ENCODE data around the gene VPS35L.
"Not testable (repeated sequence)": the region's sequence is repeated elsewhere in the genome, so short reads cannot be mapped to it uniquely, and the experiment has no call there.

VPS35L gene

DNA sequence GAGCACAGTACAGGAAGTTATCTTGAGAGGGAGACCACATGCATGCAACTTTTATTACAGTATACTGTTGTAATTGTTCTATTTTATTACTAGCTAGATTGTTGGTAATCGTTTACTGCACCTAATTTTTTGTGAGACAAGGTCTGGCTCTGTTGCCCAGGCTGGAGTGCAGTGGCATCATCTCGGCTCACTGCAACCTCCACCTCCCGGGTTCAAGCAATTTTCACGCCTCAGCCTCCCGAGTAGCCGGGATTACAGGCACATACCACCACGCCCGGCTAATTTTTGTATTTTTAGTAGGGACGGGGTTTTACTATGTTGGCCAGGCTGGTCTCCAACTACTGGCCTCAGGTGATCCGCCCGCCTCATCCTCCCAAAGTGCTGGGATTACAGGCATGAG lies 161.2 kb downstream of the VPS35L start:
- not testable (repeated sequence) for DNase-seq

GRCh38 chr16:19717314-19717713 lies 161.8 kb downstream of the VPS35L start:
- DNase-seq = no peak

- DNase-seq = peak; percentile 62
Measured at GRCh38 chr16:19717741-19718623, 162.5 kb downstream of the VPS35L start, which contains the start of the genes IQCK and KNOP1. IQCK (plus strand) TSS chr16:19718271; CDS start chr16:19718307, 36 bp downstream. KNOP1 (minus strand) TSS chr16:19718227; CDS start chr16:19715035, 3,192 bp downstream.

DNA sequence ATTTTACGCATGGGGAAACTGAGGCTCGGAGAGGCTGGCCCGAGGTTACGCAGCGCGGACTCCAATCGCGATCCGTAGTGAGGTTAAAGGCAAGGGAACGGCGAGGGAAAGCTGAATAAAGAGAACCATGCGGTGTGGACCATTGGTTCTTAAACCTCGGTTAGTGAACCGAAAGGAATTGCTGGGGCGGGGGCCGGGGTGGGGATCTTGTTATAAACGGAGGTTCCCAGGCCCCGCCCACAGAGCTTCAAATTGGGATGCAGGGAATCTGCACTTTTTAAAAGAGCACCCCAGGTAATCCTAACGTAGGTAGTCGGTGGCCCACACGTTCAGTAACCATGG lies 163.1 kb downstream of the VPS35L start:
- DNase-seq = no peak

- no peak for DNase-seq
Measured at GRCh38 chr16:19722269-19722952, 166.9 kb downstream of the VPS35L start.

- DNase-seq = no peak
Measured at GRCh38 chr16:19722981-19723380, 167.5 kb downstream of the VPS35L start.

DNA sequence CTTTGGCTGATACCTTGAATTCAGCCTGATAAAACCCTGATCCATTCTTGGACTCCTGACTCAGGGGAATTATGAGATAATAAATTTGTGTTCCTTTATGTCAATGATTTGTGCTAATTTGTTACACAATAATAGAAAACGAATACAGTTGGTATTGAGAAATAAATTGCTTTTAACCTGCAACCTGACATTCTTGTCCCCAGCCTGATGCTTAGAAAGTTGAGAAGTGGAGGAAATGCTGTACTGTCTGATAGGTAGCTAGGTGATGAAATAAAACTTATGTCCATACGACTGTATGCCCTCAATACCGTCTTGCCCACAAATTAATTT lies 173.1 kb downstream of the VPS35L start:
- DNase-seq = no peak

- DNase-seq = no peak
Measured at GRCh38 chr16:19733551-19733950, 178.0 kb downstream of the VPS35L start.

DNA sequence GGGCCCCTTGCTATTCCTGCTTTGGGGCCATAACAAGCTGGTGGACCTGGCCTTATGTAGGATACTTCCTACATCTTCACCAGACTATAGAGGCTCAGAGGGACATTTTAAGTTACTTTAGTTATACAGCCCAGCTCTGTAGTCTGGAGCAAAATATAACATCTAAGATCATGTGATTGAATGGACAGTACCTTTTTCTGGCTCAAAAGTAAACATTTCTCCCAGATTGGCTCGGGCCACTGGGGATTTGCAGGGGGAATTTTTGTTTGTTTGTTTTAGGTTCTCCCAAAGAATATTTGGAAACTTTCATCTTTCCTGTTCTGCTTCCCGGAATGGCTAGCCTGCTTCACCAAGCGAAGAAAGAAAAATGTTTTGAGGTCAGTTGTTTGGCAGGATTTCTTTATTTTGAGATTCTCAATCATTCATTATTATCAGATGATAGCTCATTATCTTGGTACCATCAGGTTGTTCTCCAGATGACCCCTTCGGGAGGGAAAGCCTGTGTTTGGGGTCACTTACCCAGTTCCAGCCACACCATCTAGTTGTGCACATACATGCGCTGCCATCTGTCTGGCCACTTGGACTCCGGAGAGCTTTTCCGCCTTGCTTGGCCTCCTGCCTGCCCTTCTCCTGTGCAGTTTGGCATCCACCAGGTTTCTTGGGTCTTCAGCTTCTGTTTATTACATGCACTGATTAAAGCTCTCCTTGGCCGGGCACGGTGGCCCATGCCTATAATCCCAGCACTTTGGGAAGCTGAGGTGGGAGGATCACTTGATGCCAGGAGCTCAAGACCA lies 179.8 kb downstream of the VPS35L start:
- DNase-seq = no peak

- no peak for DNase-seq
Measured at GRCh38 chr16:19737306-19738038, 182.0 kb downstream of the VPS35L start.

- DNase-seq = no peak
Measured at GRCh38 chr16:19741354-19741753, 185.9 kb downstream of the VPS35L start.

GRCh38 chr16:19743816-19744159 lies 188.3 kb downstream of the VPS35L start:
- DNase-seq = no peak

- DNase-seq = no peak
Measured at GRCh38 chr16:19744670-19745069, 189.2 kb downstream of the VPS35L start.

GRCh38 chr16:19745286-19746010 lies 189.9 kb downstream of the VPS35L start:
- DNase-seq = no peak

GRCh38 chr16:19746561-19746960 lies 191.1 kb downstream of the VPS35L start:
- DNase-seq = no peak

- DNase-seq = no peak
Measured at GRCh38 chr16:19748389-19749168, 193.1 kb downstream of the VPS35L start.

DNA sequence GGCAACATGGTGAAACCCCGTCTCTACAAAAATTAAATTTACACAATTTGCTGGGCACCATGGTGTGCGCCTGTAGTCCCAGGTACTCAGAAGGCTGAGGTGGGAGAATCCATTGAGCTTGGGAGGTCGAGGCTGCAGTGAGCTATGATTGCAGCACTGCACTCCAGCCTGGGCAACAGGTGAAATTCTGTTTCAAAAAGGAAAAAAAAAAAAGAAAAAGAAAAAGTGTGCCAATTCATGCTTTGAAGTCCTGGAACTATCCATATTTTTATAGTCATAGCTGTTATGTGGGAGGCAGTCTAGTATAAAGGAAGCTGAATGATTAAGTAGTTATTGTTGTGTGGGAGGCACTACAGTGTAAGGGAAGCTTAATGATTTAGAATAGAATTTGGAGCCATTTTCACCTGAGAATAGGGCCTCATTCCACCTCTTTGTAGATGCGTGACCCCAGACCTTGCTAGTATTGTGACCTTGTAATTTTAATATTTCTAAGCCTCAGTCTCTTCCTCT lies 194.1 kb downstream of the VPS35L start:
- no peak for DNase-seq

Measured in NCI-H446 treated with DMSO at 0.1 percent for 48 hours (cell line).